RWPE2 (cell line): ENCODE results near the gene MAPK7.

Experiments used
- ATAC-seq: fragments of 200-7000 bp; cut with Tn5 transposase; 3 replicates; pipeline ENCODE4 v1.9.1; 2021; ENCODE audit warnings: low read depth
- DNase-seq: peaks from one replicate; pipeline ENCODE4 v3.0.0-alpha.2; 2020; ENCODE audit warnings: low spot score
- H3K27ac ChIP-seq: fragments of 450-650 bp; 2 replicates; pipeline ENCODE4 v1.5.1; 2017; ENCODE audit warnings: mild to moderate bottlenecking; ENCODE audit not compliant: poor library complexity, severe bottlenecking
- H3K27me3 ChIP-seq: fragments of 250-450 bp; sonication (Bioruptor Pico); 2 replicates; pipeline ENCODE4 v1.5.1; 2021; ENCODE audit warnings: mild to moderate bottlenecking, moderate library complexity; ENCODE audit not compliant: insufficient read depth, poor library complexity, severe bottlenecking
- H3K36me3 ChIP-seq: fragments of 250-450 bp; sonication (Bioruptor Pico); 2 replicates; pipeline ENCODE4 v1.5.1; 2020; ENCODE audit warnings: low read depth, mild to moderate bottlenecking, moderate library complexity
- H3K4me1 ChIP-seq: fragments of 250-450 bp; sonication (Bioruptor Pico); 2 replicates; pipeline ENCODE4 v1.5.1; 2021; ENCODE audit warnings: mild to moderate bottlenecking, moderate library complexity; ENCODE audit not compliant: insufficient read depth, poor library complexity, severe bottlenecking
- H3K4me3 ChIP-seq: fragments of 250-450 bp; sonication (Bioruptor Pico); 2 replicates; pipeline ENCODE4 v1.5.1; 2021; ENCODE audit warnings: mild to moderate bottlenecking, moderate library complexity; ENCODE audit not compliant: severe bottlenecking
- H3K9me3 ChIP-seq: fragments of 250-450 bp; sonication (Bioruptor Pico); 2 replicates; pipeline ENCODE4 v1.5.1; 2021; ENCODE audit warnings: mild to moderate bottlenecking, moderate library complexity; ENCODE audit not compliant: severe bottlenecking
- CTCF ChIP-seq: fragments of 450-650 bp; IDR thresholded peaks from one replicate; pipeline ENCODE4 v1.5.1; 2017; ENCODE audit warnings: mild to moderate bottlenecking, moderate library complexity; ENCODE audit not compliant: poor library complexity, severe bottlenecking

Gene MAPK7

GRCh38 chr17:19378416-19379360, at the start of gene MAPK7:
MAPK7 (plus strand) TSS chr17:19378498; CDS start chr17:19378901, 403 bp downstream.
- peaks cover 43% of the 10 kb centered on the region for H3K36me3 ChIP-seq
- H3K4me3 ChIP-seq = peak within 1 kb of the TSS; percentile 65
- no peak for TF ChIP-seq CTCF
- H3K4me1 ChIP-seq = no peaks in the 10 kb centered on the region
- DNase-seq = no peak
- no peak; the same call in 2 of the 3 replicates for ATAC-seq
- H3K9me3 ChIP-seq = no peaks in the 10 kb centered on the region
- H3K27ac ChIP-seq = peak within 1 kb of the TSS; percentile 90
- no peaks in the 10 kb centered on the region for H3K27me3 ChIP-seq

GRCh38 chr17:19329136-19329535, 49.2 kb upstream of the MAPK7 start:
- H3K36me3 ChIP-seq = peaks cover 40% of the 10 kb centered on the region
- H3K27me3 ChIP-seq = no peaks in the 10 kb centered on the region
- ATAC-seq (no peak), DNase-seq (no peak)
- H3K4me1 ChIP-seq = peaks cover 22% of the 10 kb centered on the region
- H3K27ac ChIP-seq = no peak overlapping the region
- no peak for TF ChIP-seq CTCF
- no peak overlapping the region for H3K4me3 ChIP-seq
- H3K9me3 ChIP-seq = peaks cover 5% of the 10 kb centered on the region

- no peak for DNase-seq
- peaks cover 22% of the 10 kb centered on the region for H3K4me1 ChIP-seq
- H3K4me3 ChIP-seq = no peak overlapping the region
- peaks cover 33% of the 10 kb centered on the region for H3K36me3 ChIP-seq
- no peaks in the 10 kb centered on the region for H3K27me3 ChIP-seq
- H3K27ac ChIP-seq = no peak overlapping the region
- H3K9me3 ChIP-seq = peaks cover 5% of the 10 kb centered on the region
- no peak for ATAC-seq
- no peak for TF ChIP-seq CTCF
These were observed 48.5 kb upstream of the MAPK7 start for GRCh38 chr17:19329839-19330238.

- TF ChIP-seq CTCF = no peak
- Histone ChIP-seq H3K27me3 (no peaks in the 10 kb centered on the region), H3K27ac (no peak overlapping the region), H3K4me1 (peaks cover 22% of the 10 kb centered on the region), H3K36me3 (peaks cover 33% of the 10 kb centered on the region), H3K9me3 (peaks cover 5% of the 10 kb centered on the region), H3K4me3 (no peak overlapping the region)
- ATAC-seq = no peak
- no peak for DNase-seq
These were observed 48.0 kb upstream of the MAPK7 start for GRCh38 chr17:19330271-19330670.

- Histone ChIP-seq H3K36me3 (peaks cover 33% of the 10 kb centered on the region), H3K9me3 (no peaks in the 10 kb centered on the region), H3K4me3 (no peak overlapping the region), H3K4me1 (peaks cover 19% of the 10 kb centered on the region), H3K27ac (peak overlapping the region; percentile 20), H3K27me3 (no peaks in the 10 kb centered on the region)
- TF ChIP-seq CTCF = no peak
- ATAC-seq (peak; percentile 73), DNase-seq (no peak)
These were observed 47.2 kb upstream of the MAPK7 start for GRCh38 chr17:19331134-19331533.
